ENCODE measurements around the gene OGDHL.

The OGDHL gene

GRCh38 chr10:49752584-49752983 is 9.5 kb downstream of the OGDHL start:
- H3K36me3 ChIP-seq (ENCODE audit: control insufficient read depth, insufficient read depth, low read length), result no peaks in the 10 kb centered on the region
- no peaks in the 10 kb centered on the region for H3K4me1 ChIP-seq (ENCODE audit: control insufficient read depth, insufficient read depth, low read length)
- no peak overlapping the region for H3K9ac ChIP-seq (ENCODE audit: low read length)
- H3K27me3 ChIP-seq (ENCODE audit: control insufficient read depth, insufficient read depth, low read length), result no peaks in the 10 kb centered on the region
- H3K4me3 ChIP-seq (ENCODE audit: low read length), result no peak overlapping the region
- no peaks in the 10 kb centered on the region for H3K9me3 ChIP-seq (ENCODE audit: control insufficient read depth, low read length)

DNA sequence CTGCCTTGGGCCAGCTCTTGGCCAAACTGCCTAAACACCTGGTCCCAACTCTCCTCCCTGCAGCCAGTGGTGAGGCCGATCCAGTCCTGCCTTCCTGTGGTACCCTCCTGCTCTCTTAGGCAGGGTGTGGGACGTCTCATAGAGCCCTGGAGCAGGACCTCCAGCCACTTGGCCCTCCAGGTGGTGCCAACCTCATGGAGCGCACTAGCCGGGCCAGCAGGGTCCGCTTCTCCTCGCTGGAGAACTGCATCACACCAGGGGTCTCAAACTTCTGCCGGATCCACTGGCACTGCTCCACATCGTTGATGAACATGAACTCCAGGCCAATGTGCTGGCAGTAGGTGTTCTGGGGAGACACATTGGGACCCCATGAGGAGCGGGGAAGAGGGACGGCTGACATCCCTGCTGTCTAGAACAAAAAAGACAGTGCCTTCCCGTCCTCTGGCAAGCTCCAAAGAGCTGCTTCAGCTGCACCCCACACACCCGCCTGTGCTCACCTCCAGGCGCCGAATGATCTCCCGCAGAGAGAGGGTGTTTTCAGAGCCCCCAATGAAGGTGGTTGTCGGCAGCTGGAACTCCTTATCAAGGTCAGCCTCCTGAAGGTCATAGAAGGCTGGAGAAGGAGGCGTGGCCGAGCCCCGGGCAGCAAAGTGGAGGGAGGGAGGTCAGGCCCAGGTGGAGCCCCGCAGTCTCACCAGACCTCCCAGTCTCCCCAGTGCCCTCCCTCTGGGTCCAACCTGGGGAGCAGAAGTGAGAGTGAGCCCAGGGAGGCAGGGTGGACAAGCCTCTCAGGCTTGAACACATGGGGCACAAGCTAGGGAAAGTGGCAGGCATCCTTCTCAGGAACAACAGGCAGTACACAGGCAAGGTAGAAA is 10.2 kb downstream of the OGDHL start:
- Histone ChIP-seq H3K4me3 (ENCODE audit: low read length) (no peak overlapping the region), H3K36me3 (ENCODE audit: control insufficient read depth, insufficient read depth, low read length) (no peaks in the 10 kb centered on the region), H3K9me3 (ENCODE audit: control insufficient read depth, low read length) (no peaks in the 10 kb centered on the region), H3K9ac (ENCODE audit: low read length) (no peak overlapping the region), H3K27me3 (ENCODE audit: control insufficient read depth, insufficient read depth, low read length) (no peaks in the 10 kb centered on the region), H3K4me1 (ENCODE audit: control insufficient read depth, insufficient read depth, low read length) (no peaks in the 10 kb centered on the region)

DNA sequence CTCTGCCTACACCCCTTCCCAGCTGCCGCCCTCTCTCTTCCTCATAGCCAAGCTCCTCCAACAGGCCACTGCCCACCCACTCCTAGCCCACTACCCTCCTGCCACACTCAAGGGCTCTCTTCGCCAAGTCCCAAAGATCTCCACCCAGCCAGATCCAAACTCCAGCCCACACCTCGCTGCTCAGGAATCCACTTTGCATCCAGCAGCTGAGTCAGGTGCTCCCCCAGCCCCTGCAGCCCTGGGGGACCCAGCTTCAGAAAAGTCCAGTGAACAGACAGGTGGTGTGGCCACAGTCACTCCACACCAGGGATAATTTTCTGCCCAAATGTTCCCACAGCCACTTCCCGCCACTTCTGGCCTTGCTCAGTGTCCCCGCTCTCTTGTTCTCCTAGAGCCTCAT is 10.9 kb downstream of the OGDHL start:
- no peaks in the 10 kb centered on the region for H3K36me3 ChIP-seq (ENCODE audit: control insufficient read depth, insufficient read depth, low read length)
- H3K27me3 ChIP-seq (ENCODE audit: control insufficient read depth, insufficient read depth, low read length), result no peaks in the 10 kb centered on the region
- H3K9ac ChIP-seq (ENCODE audit: low read length), result no peak overlapping the region
- H3K4me3 ChIP-seq (ENCODE audit: low read length), result no peak overlapping the region
- H3K9me3 ChIP-seq (ENCODE audit: control insufficient read depth, low read length), result no peaks in the 10 kb centered on the region
- no peaks in the 10 kb centered on the region for H3K4me1 ChIP-seq (ENCODE audit: control insufficient read depth, insufficient read depth, low read length)

GRCh38 chr10:49750546-49750945 is 11.6 kb downstream of the OGDHL start:
- Histone ChIP-seq H3K9ac (ENCODE audit: low read length) (no peak overlapping the region), H3K4me1 (ENCODE audit: control insufficient read depth, insufficient read depth, low read length) (no peaks in the 10 kb centered on the region), H3K27me3 (ENCODE audit: control insufficient read depth, insufficient read depth, low read length) (no peaks in the 10 kb centered on the region)

DNA sequence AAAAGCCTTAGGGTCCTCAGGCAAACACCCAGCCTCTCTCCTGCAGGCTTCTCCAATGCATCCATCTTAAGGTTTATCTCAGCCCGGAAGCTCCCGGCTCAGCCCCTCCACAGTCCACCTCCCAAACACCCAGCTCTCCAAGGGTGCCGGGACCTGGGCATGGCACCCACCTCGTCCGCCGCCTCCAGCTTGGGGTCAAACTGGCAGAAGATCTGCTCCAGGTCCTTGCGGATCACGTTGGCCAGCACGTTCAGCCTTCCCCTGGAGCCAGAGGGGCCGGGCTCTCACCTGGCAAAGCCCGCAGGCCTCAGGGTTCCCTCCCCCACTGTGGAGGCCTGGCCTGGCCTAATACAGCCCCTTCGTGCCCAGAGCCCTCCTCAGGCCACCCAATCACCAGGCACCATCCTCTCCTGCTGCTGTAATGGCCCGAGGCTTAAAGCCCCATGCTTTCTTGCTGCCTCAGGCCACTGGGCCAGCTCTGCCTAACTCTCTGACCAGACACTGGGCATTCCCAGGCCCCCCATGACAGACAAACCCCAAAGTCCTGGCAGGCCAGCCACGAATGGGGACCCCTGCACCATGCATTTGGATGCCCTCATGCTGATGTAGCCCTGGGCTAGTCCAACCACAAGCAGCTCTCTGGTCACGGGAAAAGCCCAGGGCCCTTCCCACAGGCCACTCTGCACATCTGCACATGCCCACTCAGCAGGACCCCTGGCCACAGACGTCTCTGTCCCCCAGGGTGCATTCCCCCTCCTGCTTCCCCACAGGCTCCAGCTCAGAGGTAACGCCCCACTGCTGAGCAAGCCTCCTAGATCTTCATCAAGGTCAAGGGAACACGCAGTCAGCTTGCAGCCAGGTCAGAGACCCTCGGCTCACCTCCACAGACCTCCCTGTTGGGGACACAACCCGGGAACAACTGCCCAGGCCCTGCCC is 12.3 kb downstream of the OGDHL start:
- no peaks in the 10 kb centered on the region for H3K9me3 ChIP-seq (ENCODE audit: control insufficient read depth, low read length)
- no peak overlapping the region for H3K4me3 ChIP-seq (ENCODE audit: low read length)
- H3K4me1 ChIP-seq (ENCODE audit: control insufficient read depth, insufficient read depth, low read length), result no peaks in the 10 kb centered on the region
- no peak overlapping the region for H3K9ac ChIP-seq (ENCODE audit: low read length)
- no peaks in the 10 kb centered on the region for H3K27me3 ChIP-seq (ENCODE audit: control insufficient read depth, insufficient read depth, low read length)
- no peaks in the 10 kb centered on the region for H3K36me3 ChIP-seq (ENCODE audit: control insufficient read depth, insufficient read depth, low read length)

More at GRCh38 chr10:49750546-49750945, 11.6 kb downstream of the OGDHL start:
- H3K4me3 ChIP-seq (ENCODE audit: low read length), result no peak overlapping the region
- no peaks in the 10 kb centered on the region for H3K9me3 ChIP-seq (ENCODE audit: control insufficient read depth, low read length)
- no peaks in the 10 kb centered on the region for H3K36me3 ChIP-seq (ENCODE audit: control insufficient read depth, insufficient read depth, low read length)

DNA sequence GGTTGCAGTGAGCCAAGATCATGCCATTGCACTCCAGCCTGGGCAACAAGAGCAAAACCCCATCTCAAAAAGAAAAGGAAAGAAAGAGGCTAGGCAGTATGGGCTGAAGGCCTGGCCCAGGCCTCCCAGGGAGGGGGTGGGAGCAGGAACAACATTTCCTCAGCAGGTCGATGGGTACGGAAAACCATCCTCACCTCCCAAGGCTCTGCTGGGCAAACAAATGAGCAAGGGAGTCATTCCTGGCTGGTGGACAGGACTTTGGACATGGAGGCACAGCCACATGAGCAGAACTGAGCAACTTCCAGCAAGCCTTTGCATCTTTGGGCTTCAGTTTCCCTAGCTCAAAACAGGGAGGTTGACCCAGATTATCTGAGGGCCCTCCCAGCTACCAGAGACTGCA is 13.0 kb downstream of the OGDHL start:
- H3K4me1 ChIP-seq (ENCODE audit: control insufficient read depth, insufficient read depth, low read length), result no peaks in the 10 kb centered on the region
- no peak overlapping the region for H3K9ac ChIP-seq (ENCODE audit: low read length)
- H3K36me3 ChIP-seq (ENCODE audit: control insufficient read depth, insufficient read depth, low read length), result no peaks in the 10 kb centered on the region
- H3K4me3 ChIP-seq (ENCODE audit: low read length), result no peak overlapping the region
- H3K9me3 ChIP-seq (ENCODE audit: control insufficient read depth, low read length), result no peaks in the 10 kb centered on the region
- no peaks in the 10 kb centered on the region for H3K27me3 ChIP-seq (ENCODE audit: control insufficient read depth, insufficient read depth, low read length)

DNA sequence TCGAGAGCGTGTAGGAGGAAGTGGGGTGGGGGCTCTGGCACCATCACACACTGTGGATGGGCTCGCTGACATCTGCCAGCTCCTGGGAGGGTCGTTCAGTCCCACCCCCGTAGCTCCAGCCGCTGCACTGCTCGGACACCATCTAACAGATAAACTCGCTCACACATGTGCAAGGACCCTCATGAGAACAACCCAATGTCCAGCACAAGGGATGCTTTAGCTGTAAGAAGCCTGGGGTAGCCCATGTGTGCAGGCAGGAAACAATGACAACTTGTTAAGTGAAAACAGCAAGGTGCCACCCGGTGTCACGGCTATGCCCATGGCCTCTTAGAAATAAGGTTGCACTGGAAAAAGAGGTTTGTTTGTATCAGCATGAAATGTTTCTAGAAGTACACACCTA is 14.1 kb downstream of the OGDHL start:
- Histone ChIP-seq H3K4me1 (ENCODE audit: control insufficient read depth, insufficient read depth, low read length) (no peaks in the 10 kb centered on the region), H3K27me3 (ENCODE audit: control insufficient read depth, insufficient read depth, low read length) (no peaks in the 10 kb centered on the region), H3K4me3 (ENCODE audit: low read length) (no peak overlapping the region), H3K36me3 (ENCODE audit: control insufficient read depth, insufficient read depth, low read length) (no peaks in the 10 kb centered on the region), H3K9ac (ENCODE audit: low read length) (no peak overlapping the region), H3K9me3 (ENCODE audit: control insufficient read depth, low read length) (no peaks in the 10 kb centered on the region)

- Histone ChIP-seq H3K9me3 (ENCODE audit: control insufficient read depth, low read length) (no peaks in the 10 kb centered on the region), H3K36me3 (ENCODE audit: control insufficient read depth, insufficient read depth, low read length) (no peaks in the 10 kb centered on the region), H3K4me3 (ENCODE audit: low read length) (no peak overlapping the region), H3K27me3 (ENCODE audit: control insufficient read depth, insufficient read depth, low read length) (no peaks in the 10 kb centered on the region), H3K4me1 (ENCODE audit: control insufficient read depth, insufficient read depth, low read length) (no peaks in the 10 kb centered on the region), H3K9ac (ENCODE audit: low read length) (no peak overlapping the region)
These were observed 14.8 kb downstream of the OGDHL start for GRCh38 chr10:49747303-49747646.

- Histone ChIP-seq H3K4me1 (ENCODE audit: control insufficient read depth, insufficient read depth, low read length) (no peaks in the 10 kb centered on the region), H3K36me3 (ENCODE audit: control insufficient read depth, insufficient read depth, low read length) (no peaks in the 10 kb centered on the region), H3K4me3 (ENCODE audit: low read length) (no peak overlapping the region)
These were observed 15.4 kb downstream of the OGDHL start for GRCh38 chr10:49746626-49747302.

GRCh38 chr10:49745756-49746155 is 16.4 kb downstream of the OGDHL start:
- Histone ChIP-seq H3K36me3 (ENCODE audit: control insufficient read depth, insufficient read depth, low read length) (no peaks in the 10 kb centered on the region), H3K9me3 (ENCODE audit: control insufficient read depth, low read length) (no peaks in the 10 kb centered on the region), H3K4me1 (ENCODE audit: control insufficient read depth, insufficient read depth, low read length) (no peaks in the 10 kb centered on the region), H3K9ac (ENCODE audit: low read length) (no peak overlapping the region), H3K27me3 (ENCODE audit: control insufficient read depth, insufficient read depth, low read length) (no peaks in the 10 kb centered on the region), H3K4me3 (ENCODE audit: low read length) (no peak overlapping the region)

More at GRCh38 chr10:49746626-49747302, 15.4 kb downstream of the OGDHL start:
- Histone ChIP-seq H3K9ac (ENCODE audit: low read length) (no peak overlapping the region), H3K9me3 (ENCODE audit: control insufficient read depth, low read length) (no peaks in the 10 kb centered on the region), H3K27me3 (ENCODE audit: control insufficient read depth, insufficient read depth, low read length) (no peaks in the 10 kb centered on the region)

GRCh38 chr10:49744924-49745605 is 17.1 kb downstream of the OGDHL start:
- Histone ChIP-seq H3K4me1 (ENCODE audit: control insufficient read depth, insufficient read depth, low read length) (no peaks in the 10 kb centered on the region), H3K36me3 (ENCODE audit: control insufficient read depth, insufficient read depth, low read length) (no peaks in the 10 kb centered on the region), H3K4me3 (ENCODE audit: low read length) (no peak overlapping the region), H3K27me3 (ENCODE audit: control insufficient read depth, insufficient read depth, low read length) (no peaks in the 10 kb centered on the region), H3K9me3 (ENCODE audit: control insufficient read depth, low read length) (no peaks in the 10 kb centered on the region), H3K9ac (ENCODE audit: low read length) (no peak overlapping the region)
